H1 (cell line): ENCODE data around the gene PCDHA1. TPM values are rescaled to one million over a fixed set of nuclear protein-coding genes. Genes with fewer than 3 reads are reported as not detected.
A peak's percentile ranks its signal among the peaks of the same experiment; 100 is the strongest.

Source experiments
- ASH2L ChIP-seq: fragments of 200-600, 300-600 bp; sonication (generic); IDR thresholded peaks from one replicate; pipeline ENCODE4 v1.7.1; 2017; ENCODE audit warnings: low read length
- CREB1 ChIP-seq: IDR thresholded peaks from 2 replicates; pipeline ENCODE4 v1.6.1; 2012; ENCODE audit warnings: inconsistent platforms
- CTCF ChIP-seq, 3 experiments: IDR thresholded peaks; 1 replicate in 2 of 3; 2 replicates in 1 of 3; pipeline versions ENCODE4 v1.5.1 to v1.6.1; 2011; ENCODE audit warnings: low read length in 3 of 3, mild to moderate bottlenecking in 3 of 3, inconsistent platforms in 2 of 3, low read depth in 1 of 3, moderate library complexity in 1 of 3; ENCODE audit not compliant: insufficient read depth in 1 of 3; ENCODE audit errors: control extremely low read depth in 1 of 3
- JUN ChIP-seq: IDR thresholded peaks from 2 replicates; pipeline ENCODE4 v1.6.1; 2011; ENCODE audit warnings: low read depth, mild to moderate bottlenecking, improper control_type of control experiment, low read length
- KDM4A ChIP-seq: IDR thresholded peaks from one replicate; pipeline ENCODE4 v1.7.1; 2012; ENCODE audit warnings: low read depth, mild to moderate bottlenecking, moderate library complexity, low read length, inconsistent platforms; ENCODE audit not compliant: severe bottlenecking
- PHF8 ChIP-seq: fragments of 200-600 bp; sonication (generic); conservative IDR thresholded peaks from 2 replicates; pipeline ENCODE4 v1.7.1; 2012; ENCODE audit warnings: low read depth, mild to moderate bottlenecking, inconsistent platforms, low read length, moderate library complexity
- POLR2A ChIP-seq, 2 experiments: IDR thresholded peaks; 1 replicate in 1 of 2; 2 replicates in 1 of 2; pipeline ENCODE4 v1.6.1; 2011; ENCODE audit warnings: low read depth in 2 of 2, low read length in 2 of 2, mild to moderate bottlenecking in 2 of 2; ENCODE audit errors: control extremely low read depth in 1 of 2
- POLR2AphosphoS5 ChIP-seq: IDR thresholded peaks from 2 replicates; pipeline ENCODE4 v1.6.1; 2011; ENCODE audit warnings: low read depth, low read length
- RAD21 ChIP-seq, 2 experiments: IDR thresholded peaks in 1 of 2; conservative IDR thresholded peaks in 1 of 2; 2 replicates each; pipeline ENCODE4 v1.6.1; 2011; ENCODE audit warnings: low read depth in 2 of 2, low read length in 2 of 2, improper control_type of control experiment in 1 of 2, inconsistent platforms in 1 of 2, mild to moderate bottlenecking in 1 of 2, moderate library complexity in 1 of 2
- TAF1 ChIP-seq: IDR thresholded peaks from 2 replicates; pipeline ENCODE4 v1.6.1; 2011; ENCODE audit warnings: mild to moderate bottlenecking, low read depth, low read length
- YY1 ChIP-seq: IDR thresholded peaks from 2 replicates; pipeline ENCODE4 v1.6.1; 2011; ENCODE audit warnings: low read depth, mild to moderate bottlenecking, low read length
- polyA plus RNA-seq, 7 experiments: library from polyadenylated mRNA; depleted of rRNA in 3 of 7; stranded (reverse) in 5 of 7; unstranded in 2 of 7; fragments of >200 nt in 5 of 7; fragments of 200-250 nt in 2 of 7; gene quantifications; 1 replicate in 5 of 7; 2 replicates in 1 of 7; 4 replicates in 1 of 7; pipeline versions ENCODE4 v1.2.1 to v1.2.3, GENCODE V29; 2011 to 2013; ENCODE audit warnings: missing spikeins in 2 of 7, mixed read lengths in 2 of 7
- total RNA-seq: library from RNA; stranded (reverse); fragmentation: NEBNext Ultra II Directional; extraction: Animal tissue kit (Norgen Biotek cat#: 25700); gene quantifications from 2 replicates; pipeline ENCODE4 v1.2.1, GENCODE V29; 2021

PCDHA1 gene
- total and polyA plus RNA-seq, 2 of the 8 experiments (the other 6 are each of a cell fraction or from before 2014, with no cell fraction given): 0.23 to 0.50 TPM

GRCh38 chr5:140868721-140869554 is 83.0 kb downstream of the PCDHA1 start, which contains the start of gene PCDHA11 (continued):
- TF ChIP-seq TAF1 (peak; percentile 52; the same call in 1 of the 2 replicates), POLR2A (IDR thresholded peaks at IDR 0.05; ENCODE audit: control extremely low read depth in 1 of 2, low read depth in 2 of 2, low read length in 2 of 2) (peak in 1 of 2 experiments; percentile 46; a peak in 2 of 3 replicates), CREB1 (0 out of 2 replicates have a peak, but pooled peaks have one; percentile 23), KDM4A (peak; percentile 45), POLR2AphosphoS5 (no peak), CTCF (IDR thresholded peaks at IDR 0.05; ENCODE audit: control extremely low read depth in 1 of 3, insufficient read depth in 1 of 3, low read depth in 1 of 3, low read length in 3 of 3) (peak; percentile 32 to 68 (median 56)), PHF8 (0 out of 2 replicates have a peak, but pooled peaks have one; percentile 33), YY1 (no peak), JUN (no peak), ASH2L (peak; percentile 48), RAD21 (IDR thresholded peaks at IDR 0.05 in 1 of 2, conservative IDR thresholded peaks at IDR 0.05 in 1 of 2; ENCODE audit: low read depth in 2 of 2, low read length in 2 of 2) (peak; percentile 64 to 72)
- TF ChIP-seq, all 59 proteins: peak for 13
